HepG2 (cell line): ENCODE results near the gene INPP5E. TPM values are rescaled to one million over a fixed set of nuclear protein-coding genes. Genes with fewer than 3 reads are reported as not detected.

ENCODE experiments used
- EP300 ChIP-seq, 3 experiments: sonication (generic) in 1 of 3; formaldehyde crosslinking in 1 of 3; IDR thresholded peaks; 2 replicates each; pipeline versions ENCODE4 v1.5.1 to v1.6.1; 2011 to 2020; ENCODE audit warnings: low read depth in 2 of 3, low read length in 2 of 3, borderline replicate concordance in 1 of 3, improper control_type of control experiment in 1 of 3, mild to moderate bottlenecking in 1 of 3, missing genetic modification reagents in 1 of 3, moderate library complexity in 1 of 3
- NFE2L2 ChIP-seq: fragments of 150-350 bp; IDR thresholded peaks from 2 replicates; pipeline ENCODE4 v1.6.1; 2014; ENCODE audit warnings: low read length
- RAD21 ChIP-seq: fragments of 450-650 bp; formaldehyde crosslinking; IDR thresholded peaks from 2 replicates; pipeline ENCODE4 v1.5.0; 2020; ENCODE audit warnings: mild to moderate bottlenecking
- SMARCE1 ChIP-seq: fragments of 450-650 bp; IDR thresholded peaks from 2 replicates; pipeline ENCODE4 v1.6.1; 2017; ENCODE audit warnings: borderline replicate concordance
- SP1 ChIP-seq, 2 experiments: fragments of 450-650 bp in 1 of 2; sonication (generic) in 1 of 2; formaldehyde crosslinking in 1 of 2; IDR thresholded peaks; 2 replicates each; pipeline versions ENCODE4 v1.4.0 to v1.6.1; 2016 to 2020; ENCODE audit warnings: missing genetic modification reagents in 1 of 2
- ZFP62 ChIP-seq: sonication (generic); formaldehyde crosslinking; IDR thresholded peaks from 2 replicates; pipeline ENCODE4 v1.4.0; 2020; ENCODE audit warnings: missing genetic modification reagents
- ZNF121 ChIP-seq: sonication (generic); formaldehyde crosslinking; IDR thresholded peaks from 2 replicates; pipeline ENCODE4 v1.5.0; 2020; ENCODE audit warnings: mild to moderate bottlenecking, missing genetic modification reagents
- ZNF260 ChIP-seq: sonication (generic); formaldehyde crosslinking; IDR thresholded peaks from 2 replicates; pipeline ENCODE4 v1.4.0; 2020; ENCODE audit warnings: missing genetic modification reagents, low read depth, mild to moderate bottlenecking, borderline replicate concordance
- ZNF333 ChIP-seq: sonication (generic); formaldehyde crosslinking; IDR thresholded peaks from 2 replicates; pipeline ENCODE4 v1.4.0; 2020; ENCODE audit warnings: mild to moderate bottlenecking, missing genetic modification reagents, borderline replicate concordance
- ZNF773 ChIP-seq: sonication (generic); formaldehyde crosslinking; IDR thresholded peaks from 2 replicates; pipeline ENCODE4 v1.4.0; 2020; ENCODE audit warnings: missing genetic modification reagents, borderline replicate concordance
- ZSCAN31 ChIP-seq: sonication (generic); formaldehyde crosslinking; IDR thresholded peaks from 2 replicates; pipeline ENCODE4 v1.5.0; 2020; ENCODE audit warnings: low read depth, mild to moderate bottlenecking, missing genetic modification reagents
- polyA plus RNA-seq, 8 experiments: library from polyadenylated mRNA; depleted of rRNA in 3 of 8; stranded (reverse) in 7 of 8; unstranded in 1 of 8; fragments of >200 nt; fragmentation: Illumina TruSeq in 4 of 8; extraction: Trizol in 4 of 8; gene quantifications; 2 replicates each; pipeline versions ENCODE4 v1.2.1 to v1.2.3, GENCODE V29; 2011 to 2016; ENCODE audit warnings: low read depth in 4 of 8, missing spikeins in 1 of 8, mixed read lengths in 1 of 8; ENCODE audit not compliant: insufficient read depth in 1 of 8
- total RNA-seq, 5 experiments: library from RNA; depleted of rRNA; stranded (reverse); fragments of >200 nt; fragmentation: Illumina TruSeq; extraction: Trizol; gene quantifications; 2 replicates each; pipeline ENCODE4 v1.2.3, GENCODE V29; 2016; ENCODE audit warnings: low read depth in 1 of 5
- TF ChIP-seq, protein P1 (sequence below): sonication (generic); formaldehyde crosslinking; IDR thresholded peaks from 2 replicates; pipeline ENCODE4 v1.5.1; 2020; ENCODE audit warnings: mild to moderate bottlenecking, missing genetic modification reagents
- TF ChIP-seq, protein P2 (sequence below): sonication (generic); formaldehyde crosslinking; IDR thresholded peaks from 2 replicates; pipeline ENCODE4 v1.4.0; 2020; ENCODE audit warnings: mild to moderate bottlenecking, missing genetic modification reagents
- TF ChIP-seq, protein P3 (sequence below): sonication (generic); formaldehyde crosslinking; IDR thresholded peaks from 2 replicates; pipeline ENCODE4 v1.5.0; 2020; ENCODE audit warnings: mild to moderate bottlenecking, missing genetic modification reagents

INPP5E gene
- total and polyA plus RNA-seq, 2 of the 13 experiments (the other 11 are each of a cell fraction or from before 2014, with no cell fraction given): 5.5 TPM

DNA sequence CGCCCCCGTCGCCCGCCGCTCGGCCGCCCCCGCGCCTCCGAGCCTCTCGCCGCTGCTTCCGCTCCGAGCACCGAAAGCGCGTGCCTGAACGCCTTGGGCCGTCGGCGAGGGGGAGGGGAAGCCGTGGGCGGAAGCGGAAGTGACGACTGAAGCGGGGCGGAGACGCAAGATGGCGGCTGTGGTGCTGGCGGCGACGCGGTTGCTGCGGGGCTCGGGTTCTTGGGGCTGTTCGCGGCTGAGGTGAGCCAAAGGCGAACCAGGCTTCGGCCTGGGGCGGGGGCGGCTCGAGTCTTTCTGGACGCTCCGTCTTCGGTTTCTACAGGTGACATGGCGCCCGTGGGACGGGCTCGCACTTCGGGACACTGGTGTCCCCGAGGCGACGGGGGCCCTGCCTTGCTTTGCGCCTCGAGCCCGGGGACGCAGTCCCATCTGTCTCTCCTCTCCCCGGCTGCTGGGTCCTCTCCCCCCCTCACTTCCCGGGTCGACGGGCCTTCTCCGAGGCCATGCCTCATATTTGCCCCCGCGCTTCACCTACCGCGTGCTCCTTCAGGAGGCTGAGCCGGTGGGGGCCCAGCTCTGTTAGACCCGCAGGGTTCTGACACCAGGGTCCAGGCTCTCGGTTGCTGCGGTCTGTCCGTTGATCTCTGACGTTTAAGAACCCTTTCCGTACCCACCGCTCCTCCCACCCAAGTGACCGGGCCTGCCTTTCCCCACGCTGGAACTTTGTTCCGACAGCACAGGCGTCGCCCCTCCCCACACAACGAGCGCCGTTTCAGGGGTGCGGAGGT, 29.0 kb downstream of the INPP5E start, which contains the start of the genes ENTR1 and PMPCA (continued):
- TF ChIP-seq, protein P1, sequence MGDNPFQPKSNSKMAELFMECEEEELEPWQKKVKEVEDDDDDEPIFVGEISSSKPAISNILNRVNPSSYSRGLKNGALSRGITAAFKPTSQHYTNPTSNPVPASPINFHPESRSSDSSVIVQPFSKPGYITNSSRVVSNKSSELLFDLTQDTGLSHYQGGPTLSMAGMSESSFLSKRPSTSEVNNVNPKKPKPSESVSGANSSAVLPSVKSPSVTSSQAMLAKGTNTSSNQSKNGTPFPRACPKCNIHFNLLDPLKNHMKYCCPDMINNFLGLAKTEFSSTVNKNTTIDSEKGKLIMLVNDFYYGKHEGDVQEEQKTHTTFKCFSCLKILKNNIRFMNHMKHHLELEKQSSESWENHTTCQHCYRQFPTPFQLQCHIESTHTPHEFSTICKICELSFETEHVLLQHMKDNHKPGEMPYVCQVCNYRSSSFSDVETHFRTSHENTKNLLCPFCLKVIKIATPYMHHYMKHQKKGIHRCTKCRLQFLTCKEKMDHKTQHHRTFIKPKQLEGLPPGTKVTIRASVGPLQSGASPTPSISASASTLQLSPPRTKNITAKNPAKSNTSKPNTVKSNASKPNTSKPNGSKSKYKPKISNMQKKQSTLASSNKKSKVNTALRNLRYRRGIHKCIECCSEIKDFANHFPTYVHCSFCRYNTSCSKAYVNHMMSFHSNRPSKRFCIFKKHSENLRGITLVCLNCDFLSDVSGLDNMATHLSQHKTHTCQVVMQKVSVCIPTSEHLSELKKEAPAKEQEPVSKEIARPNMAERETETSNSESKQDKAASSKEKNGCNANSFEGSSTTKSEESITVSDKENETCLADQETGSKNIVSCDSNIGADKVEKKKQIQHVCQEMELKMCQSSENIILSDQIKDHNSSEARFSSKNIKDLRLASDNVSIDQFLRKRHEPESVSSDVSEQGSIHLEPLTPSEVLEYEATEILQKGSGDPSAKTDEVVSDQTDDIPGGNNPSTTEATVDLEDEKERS (CRISPR knock-in tag): no peak
- TF ChIP-seq, protein P2, sequence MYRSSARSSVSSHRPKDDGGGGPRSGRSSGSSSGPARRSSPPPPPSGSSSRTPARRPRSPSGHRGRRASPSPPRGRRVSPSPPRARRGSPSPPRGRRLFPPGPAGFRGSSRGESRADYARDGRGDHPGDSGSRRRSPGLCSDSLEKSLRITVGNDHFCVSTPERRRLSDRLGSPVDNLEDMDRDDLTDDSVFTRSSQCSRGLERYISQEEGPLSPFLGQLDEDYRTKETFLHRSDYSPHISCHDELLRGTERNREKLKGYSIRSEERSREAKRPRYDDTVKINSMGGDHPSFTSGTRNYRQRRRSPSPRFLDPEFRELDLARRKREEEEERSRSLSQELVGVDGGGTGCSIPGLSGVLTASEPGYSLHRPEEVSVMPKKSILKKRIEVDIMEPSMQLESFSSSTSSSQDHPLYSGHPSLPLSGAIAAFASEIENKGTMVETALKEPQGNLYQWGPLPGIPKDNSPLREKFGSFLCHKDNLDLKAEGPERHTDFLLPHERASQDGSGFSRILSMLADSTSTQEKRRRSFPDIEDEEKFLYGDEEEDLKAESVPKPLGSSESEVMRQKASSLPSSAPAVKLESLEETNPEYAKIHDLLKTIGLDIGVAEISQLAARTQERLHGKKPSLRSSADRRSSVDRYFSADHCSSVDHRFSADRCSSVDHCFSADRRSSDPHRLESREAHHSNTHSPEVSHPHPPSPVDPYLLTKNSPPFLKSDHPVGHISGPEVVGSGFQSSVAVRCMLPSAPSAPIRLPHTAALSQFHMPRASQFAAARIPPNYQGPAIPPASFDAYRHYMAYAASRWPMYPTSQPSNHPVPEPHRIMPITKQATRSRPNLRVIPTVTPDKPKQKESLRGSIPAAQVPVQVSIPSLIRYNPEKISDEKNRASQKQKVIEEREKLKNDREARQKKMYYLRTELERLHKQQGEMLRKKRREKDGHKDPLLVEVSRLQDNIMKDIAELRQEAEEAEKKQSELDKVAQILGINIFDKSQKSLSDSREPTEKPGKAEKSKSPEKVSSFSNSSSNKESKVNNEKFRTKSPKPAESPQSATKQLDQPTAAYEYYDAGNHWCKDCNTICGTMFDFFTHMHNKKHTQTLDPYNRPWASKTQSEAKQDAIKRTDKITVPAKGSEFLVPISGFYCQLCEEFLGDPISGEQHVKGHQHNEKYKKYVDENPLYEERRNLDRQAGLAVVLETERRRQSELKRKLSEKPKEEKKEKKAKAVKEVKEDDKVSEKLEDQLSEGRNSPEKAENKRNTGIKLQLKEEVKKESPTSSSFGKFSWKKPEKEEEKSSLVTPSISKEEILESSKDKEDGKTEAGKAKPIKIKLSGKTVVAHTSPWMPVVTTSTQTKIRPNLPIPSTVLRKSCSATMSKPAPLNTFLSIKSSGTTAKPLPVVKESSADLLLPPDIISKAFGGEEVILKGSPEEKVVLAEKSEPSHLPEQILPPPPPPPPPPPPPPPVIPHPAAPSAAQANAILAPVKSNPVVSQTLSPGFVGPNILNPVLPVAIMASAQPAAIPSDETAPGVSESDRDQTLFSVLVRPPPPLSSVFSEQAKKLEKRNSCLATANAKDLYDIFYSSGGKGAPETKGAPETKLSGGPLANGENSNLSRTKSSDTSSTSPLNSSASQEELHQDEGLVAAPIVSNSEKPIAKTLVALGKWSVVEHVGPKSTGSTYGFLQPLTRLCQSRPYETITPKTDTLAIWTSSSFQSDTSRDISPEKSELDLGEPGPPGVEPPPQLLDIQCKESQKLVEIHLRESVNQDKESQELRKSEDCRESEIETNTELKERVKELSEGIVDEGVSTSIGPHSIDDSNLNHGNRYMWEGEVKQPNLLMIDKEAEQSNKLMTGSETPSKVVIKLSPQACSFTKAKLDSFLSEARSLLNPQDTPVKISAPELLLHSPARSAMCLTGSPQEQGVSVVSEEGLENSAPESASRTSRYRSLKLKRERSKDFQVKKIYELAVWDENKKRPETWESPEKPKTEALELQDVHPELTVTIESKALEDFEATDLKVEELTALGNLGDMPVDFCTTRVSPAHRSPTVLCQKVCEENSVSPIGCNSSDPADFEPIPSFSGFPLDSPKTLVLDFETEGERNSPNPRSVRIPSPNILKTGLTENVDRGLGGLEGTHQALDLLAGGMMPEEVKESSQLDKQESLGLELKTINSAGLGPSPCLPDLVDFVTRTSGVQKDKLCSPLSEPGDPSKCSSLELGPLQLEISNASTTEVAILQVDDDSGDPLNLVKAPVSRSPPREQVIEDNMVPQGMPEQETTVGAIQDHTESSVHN (CRISPR knock-in tag): no peak
- TF ChIP-seq SMARCE1: no peak
- no peak for TF ChIP-seq ZNF121 (CRISPR knock-in tag)
- TF ChIP-seq, protein P3, sequence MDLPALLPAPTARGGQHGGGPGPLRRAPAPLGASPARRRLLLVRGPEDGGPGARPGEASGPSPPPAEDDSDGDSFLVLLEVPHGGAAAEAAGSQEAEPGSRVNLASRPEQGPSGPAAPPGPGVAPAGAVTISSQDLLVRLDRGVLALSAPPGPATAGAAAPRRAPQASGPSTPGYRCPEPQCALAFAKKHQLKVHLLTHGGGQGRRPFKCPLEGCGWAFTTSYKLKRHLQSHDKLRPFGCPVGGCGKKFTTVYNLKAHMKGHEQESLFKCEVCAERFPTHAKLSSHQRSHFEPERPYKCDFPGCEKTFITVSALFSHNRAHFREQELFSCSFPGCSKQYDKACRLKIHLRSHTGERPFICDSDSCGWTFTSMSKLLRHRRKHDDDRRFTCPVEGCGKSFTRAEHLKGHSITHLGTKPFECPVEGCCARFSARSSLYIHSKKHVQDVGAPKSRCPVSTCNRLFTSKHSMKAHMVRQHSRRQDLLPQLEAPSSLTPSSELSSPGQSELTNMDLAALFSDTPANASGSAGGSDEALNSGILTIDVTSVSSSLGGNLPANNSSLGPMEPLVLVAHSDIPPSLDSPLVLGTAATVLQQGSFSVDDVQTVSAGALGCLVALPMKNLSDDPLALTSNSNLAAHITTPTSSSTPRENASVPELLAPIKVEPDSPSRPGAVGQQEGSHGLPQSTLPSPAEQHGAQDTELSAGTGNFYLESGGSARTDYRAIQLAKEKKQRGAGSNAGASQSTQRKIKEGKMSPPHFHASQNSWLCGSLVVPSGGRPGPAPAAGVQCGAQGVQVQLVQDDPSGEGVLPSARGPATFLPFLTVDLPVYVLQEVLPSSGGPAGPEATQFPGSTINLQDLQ (CRISPR knock-in tag): no peak
- no peak for TF ChIP-seq ZNF773 (CRISPR knock-in tag)
- no peak for TF ChIP-seq ZNF260 (CRISPR knock-in tag)
- TF ChIP-seq SP1 (IDR thresholded peaks at IDR 0.05): no peak
- peak; percentile 90 for TF ChIP-seq SP1 (CRISPR knock-in tag; IDR thresholded peaks at IDR 0.05)
- peak; percentile 55; the same call in 1 of the 2 replicates for TF ChIP-seq ZNF333 (CRISPR knock-in tag)
- TF ChIP-seq ZSCAN31 (CRISPR knock-in tag): peak; percentile 31; the same call in 1 of the 2 replicates
- 0 out of 2 replicates have a peak, but pooled peaks have one; percentile 14 for TF ChIP-seq RAD21
- no peak for TF ChIP-seq ZFP62
- no peak for TF ChIP-seq NFE2L2
- no peak; a peak in 1 of 4 replicates for TF ChIP-seq EP300 (IDR thresholded peaks at IDR 0.05; ENCODE audit: low read depth in 2 of 2, low read length in 2 of 2)
- TF ChIP-seq EP300 (CRISPR knock-in tag; IDR thresholded peaks at IDR 0.05; ENCODE audit: borderline replicate concordance): no peak
